ENCODE results near the gene OTUD5.
"Not testable (repeated sequence)": the region's sequence is repeated elsewhere in the genome, so short reads cannot be mapped to it uniquely, and the experiment has no call there.

The OTUD5 gene

GRCh38 chrX:48910926-48911411 lies 46.4 kb downstream of the OTUD5 start:
- no peak for DNase-seq

- DNase-seq: no peak
These were observed 47.6 kb downstream of the OTUD5 start for GRCh38 chrX:48909703-48910294.

- no peak for DNase-seq
These were observed 48.8 kb downstream of the OTUD5 start for GRCh38 chrX:48908600-48908999.

GRCh38 chrX:48905090-48905790 lies 52.2 kb downstream of the OTUD5 start:
- DNase-seq: no peak

- DNase-seq: no peak
These were observed 52.8 kb downstream of the OTUD5 start for GRCh38 chrX:48904626-48905025.

- no peak for DNase-seq
These were observed 53.2 kb downstream of the OTUD5 start for GRCh38 chrX:48904180-48904579.

- no peak for DNase-seq
These were observed 54.1 kb downstream of the OTUD5 start for GRCh38 chrX:48903290-48903689.

- no peak for DNase-seq
These were observed 54.6 kb downstream of the OTUD5 start for GRCh38 chrX:48902776-48903175.

GRCh38 chrX:48902135-48902534 lies 55.3 kb downstream of the OTUD5 start:
- DNase-seq: no peak

- DNase-seq: no peak
These were observed 56.3 kb downstream of the OTUD5 start for GRCh38 chrX:48901069-48901468.

GRCh38 chrX:48899078-48899410 lies 58.4 kb downstream of the OTUD5 start:
- DNase-seq: no peak

- peak; percentile 95 for DNase-seq
These were observed 59.6 kb downstream of the OTUD5 start, which contains the start of the genes PQBP1 and TIMM17B for GRCh38 chrX:48897625-48898306. PQBP1 (plus strand) TSS chrX:48897930; CDS start chrX:48898510, 580 bp downstream. TIMM17B (minus strand) TSS chrX:48897768; CDS start chrX:48897749, 19 bp downstream.

GRCh38 chrX:48897157-48897624 lies 60.2 kb downstream of the OTUD5 start:
- DNase-seq: peak; percentile 40

- DNase-seq: no peak
These were observed 60.8 kb downstream of the OTUD5 start for GRCh38 chrX:48896611-48897011.

GRCh38 chrX:48894891-48895290 lies 62.5 kb downstream of the OTUD5 start:
- no peak for DNase-seq

GRCh38 chrX:48893556-48894348 lies 63.7 kb downstream of the OTUD5 start:
- no peak for DNase-seq

GRCh38 chrX:48892896-48893295 lies 64.5 kb downstream of the OTUD5 start:
- DNase-seq: no peak

- peak; percentile 66 for DNase-seq
These were observed 65.8 kb downstream of the OTUD5 start for GRCh38 chrX:48891402-48892288.

GRCh38 chrX:48890934-48891401 lies 66.4 kb downstream of the OTUD5 start:
- no peak for DNase-seq

GRCh38 chrX:48890296-48890925 lies 67.0 kb downstream of the OTUD5 start:
- peak; percentile 6 for DNase-seq

GRCh38 chrX:48886586-48886985 lies 70.8 kb downstream of the OTUD5 start:
- not testable (repeated sequence) for DNase-seq

Data from NCI-H1694 treated with DMSO at 0.1 percent for 48 hours (cell line).